Measurements from ENCODE around the gene OGDH. TPM values are rescaled to one million over a fixed set of nuclear protein-coding genes. Genes with fewer than 3 reads are reported as not detected.

OGDH gene
- total and polyA plus RNA-seq, 10 of the 15 experiments (the other 5 are each of a cell fraction or from before 2014, with no cell fraction given) = 4.1 to 103 (median 48.4) TPM

DNA sequence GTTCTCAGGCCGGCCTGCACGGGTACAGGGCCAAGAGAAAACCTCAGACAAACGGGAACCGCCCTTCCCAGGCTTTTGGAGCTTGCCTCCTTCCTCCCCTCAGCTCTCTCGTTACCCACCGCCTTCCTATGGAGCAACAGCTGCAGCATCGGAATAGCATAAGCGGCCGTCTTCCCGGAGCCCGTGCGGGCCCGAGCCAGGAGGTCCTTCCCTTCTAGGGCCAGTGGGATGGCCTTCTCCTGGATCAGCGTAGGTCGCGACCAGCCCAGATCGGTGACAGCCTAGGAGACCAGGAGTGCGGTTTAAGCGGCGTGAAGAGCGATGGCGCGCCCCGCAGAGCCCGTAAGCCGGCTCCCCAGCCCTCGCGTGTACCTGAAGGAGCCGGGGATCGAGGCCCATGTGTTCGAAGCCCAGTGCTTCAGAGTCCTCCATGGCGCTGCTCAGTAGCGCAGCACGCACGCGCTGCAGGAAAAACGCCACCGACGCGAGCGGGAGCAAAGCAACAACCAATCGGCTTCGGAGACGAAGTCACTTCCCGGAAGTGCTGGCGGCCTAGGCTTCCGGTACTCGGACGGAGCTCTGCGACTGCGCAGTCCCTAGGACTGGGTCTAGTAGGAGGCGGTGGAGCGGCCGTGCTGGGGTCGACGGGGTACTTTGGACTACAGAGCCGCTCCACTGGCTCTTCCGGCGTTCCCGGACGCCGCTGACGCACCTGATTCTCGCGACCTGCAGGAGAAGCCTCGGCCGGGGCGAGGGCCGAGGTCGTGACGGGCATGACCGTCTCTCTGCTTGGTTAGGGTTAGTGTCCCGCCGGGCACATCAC, 32.8 kb upstream of the OGDH start, which contains the start of gene DDX56 (continued):
- TF ChIP-seq, protein P1, sequence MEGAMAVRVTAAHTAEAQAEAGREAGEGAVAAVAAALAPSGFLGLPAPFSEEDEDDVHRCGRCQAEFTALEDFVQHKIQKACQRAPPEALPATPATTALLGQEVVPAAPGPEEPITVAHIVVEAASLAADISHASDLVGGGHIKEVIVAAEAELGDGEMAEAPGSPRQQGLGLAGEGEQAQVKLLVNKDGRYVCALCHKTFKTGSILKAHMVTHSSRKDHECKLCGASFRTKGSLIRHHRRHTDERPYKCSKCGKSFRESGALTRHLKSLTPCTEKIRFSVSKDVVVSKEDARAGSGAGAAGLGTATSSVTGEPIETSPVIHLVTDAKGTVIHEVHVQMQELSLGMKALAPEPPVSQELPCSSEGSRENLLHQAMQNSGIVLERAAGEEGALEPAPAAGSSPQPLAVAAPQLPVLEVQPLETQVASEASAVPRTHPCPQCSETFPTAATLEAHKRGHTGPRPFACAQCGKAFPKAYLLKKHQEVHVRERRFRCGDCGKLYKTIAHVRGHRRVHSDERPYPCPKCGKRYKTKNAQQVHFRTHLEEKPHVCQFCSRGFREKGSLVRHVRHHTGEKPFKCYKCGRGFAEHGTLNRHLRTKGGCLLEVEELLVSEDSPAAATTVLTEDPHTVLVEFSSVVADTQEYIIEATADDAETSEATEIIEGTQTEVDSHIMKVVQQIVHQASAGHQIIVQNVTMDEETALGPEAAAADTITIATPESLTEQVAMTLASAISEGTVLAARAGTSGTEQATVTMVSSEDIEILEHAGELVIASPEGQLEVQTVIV (IDR thresholded peaks at IDR 0.05; ENCODE audit: borderline replicate concordance, partially characterized antibody) = peak; percentile 76
- TF ChIP-seq SP1 (IDR thresholded peaks at IDR 0.05; ENCODE audit: low read depth, low read length) = peak; percentile 63
- TF ChIP-seq, protein P2, sequence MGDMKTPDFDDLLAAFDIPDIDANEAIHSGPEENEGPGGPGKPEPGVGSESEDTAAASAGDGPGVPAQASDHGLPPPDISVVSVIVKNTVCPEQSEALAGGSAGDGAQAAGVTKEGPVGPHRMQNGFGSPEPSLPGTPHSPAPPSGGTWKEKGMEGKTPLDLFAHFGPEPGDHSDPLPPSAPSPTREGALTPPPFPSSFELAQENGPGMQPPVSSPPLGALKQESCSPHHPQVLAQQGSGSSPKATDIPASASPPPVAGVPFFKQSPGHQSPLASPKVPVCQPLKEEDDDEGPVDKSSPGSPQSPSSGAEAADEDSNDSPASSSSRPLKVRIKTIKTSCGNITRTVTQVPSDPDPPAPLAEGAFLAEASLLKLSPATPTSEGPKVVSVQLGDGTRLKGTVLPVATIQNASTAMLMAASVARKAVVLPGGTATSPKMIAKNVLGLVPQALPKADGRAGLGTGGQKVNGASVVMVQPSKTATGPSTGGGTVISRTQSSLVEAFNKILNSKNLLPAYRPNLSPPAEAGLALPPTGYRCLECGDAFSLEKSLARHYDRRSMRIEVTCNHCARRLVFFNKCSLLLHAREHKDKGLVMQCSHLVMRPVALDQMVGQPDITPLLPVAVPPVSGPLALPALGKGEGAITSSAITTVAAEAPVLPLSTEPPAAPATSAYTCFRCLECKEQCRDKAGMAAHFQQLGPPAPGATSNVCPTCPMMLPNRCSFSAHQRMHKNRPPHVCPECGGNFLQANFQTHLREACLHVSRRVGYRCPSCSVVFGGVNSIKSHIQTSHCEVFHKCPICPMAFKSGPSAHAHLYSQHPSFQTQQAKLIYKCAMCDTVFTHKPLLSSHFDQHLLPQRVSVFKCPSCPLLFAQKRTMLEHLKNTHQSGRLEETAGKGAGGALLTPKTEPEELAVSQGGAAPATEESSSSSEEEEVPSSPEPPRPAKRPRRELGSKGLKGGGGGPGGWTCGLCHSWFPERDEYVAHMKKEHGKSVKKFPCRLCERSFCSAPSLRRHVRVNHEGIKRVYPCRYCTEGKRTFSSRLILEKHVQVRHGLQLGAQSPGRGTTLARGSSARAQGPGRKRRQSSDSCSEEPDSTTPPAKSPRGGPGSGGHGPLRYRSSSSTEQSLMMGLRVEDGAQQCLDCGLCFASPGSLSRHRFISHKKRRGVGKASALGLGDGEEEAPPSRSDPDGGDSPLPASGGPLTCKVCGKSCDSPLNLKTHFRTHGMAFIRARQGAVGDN (IDR thresholded peaks at IDR 0.05) = peak; percentile 91
- TF ChIP-seq BACH1 (IDR thresholded peaks at IDR 0.05; ENCODE audit: borderline replicate concordance) = peak; percentile 59; the same call in 1 of the 2 replicates
- peak; percentile 62 for TF ChIP-seq NR2F1 (conservative IDR thresholded peaks at IDR 0.05)
- no peak for TF ChIP-seq SRF (IDR thresholded peaks at IDR 0.05; ENCODE audit: low read depth in 2 of 2, low read length in 2 of 2)
- peak; percentile 20; the same call in 1 of the 2 replicates for TF ChIP-seq FOXK2 (IDR thresholded peaks at IDR 0.05)
- no peak for TF ChIP-seq ZNF24 (IDR thresholded peaks at IDR 0.05)
- peak; percentile 28 for TF ChIP-seq SMAD1 (IDR thresholded peaks at IDR 0.05; ENCODE audit: low read depth, partially characterized antibody)
- TF ChIP-seq PML (IDR thresholded peaks at IDR 0.05; ENCODE audit: low read length) = peak; percentile 85; the same call in 1 of the 2 replicates
- no peak for TF ChIP-seq NFIC (IDR thresholded peaks at IDR 0.05; ENCODE audit: low read depth, low read length)
- peak; percentile 55; the same call in 1 of the 2 replicates for TF ChIP-seq BRCA1 (IDR thresholded peaks at IDR 0.05; ENCODE audit: low read depth, low read length)
- TF ChIP-seq BHLHE40 (IDR thresholded peaks at IDR 0.05; ENCODE audit: borderline replicate concordance in 1 of 2, low read depth in 2 of 2, low read length in 1 of 2) = peak in 1 of 2 experiments; percentile 72; a peak in 2 of 4 replicates
- TF ChIP-seq, protein P3, sequence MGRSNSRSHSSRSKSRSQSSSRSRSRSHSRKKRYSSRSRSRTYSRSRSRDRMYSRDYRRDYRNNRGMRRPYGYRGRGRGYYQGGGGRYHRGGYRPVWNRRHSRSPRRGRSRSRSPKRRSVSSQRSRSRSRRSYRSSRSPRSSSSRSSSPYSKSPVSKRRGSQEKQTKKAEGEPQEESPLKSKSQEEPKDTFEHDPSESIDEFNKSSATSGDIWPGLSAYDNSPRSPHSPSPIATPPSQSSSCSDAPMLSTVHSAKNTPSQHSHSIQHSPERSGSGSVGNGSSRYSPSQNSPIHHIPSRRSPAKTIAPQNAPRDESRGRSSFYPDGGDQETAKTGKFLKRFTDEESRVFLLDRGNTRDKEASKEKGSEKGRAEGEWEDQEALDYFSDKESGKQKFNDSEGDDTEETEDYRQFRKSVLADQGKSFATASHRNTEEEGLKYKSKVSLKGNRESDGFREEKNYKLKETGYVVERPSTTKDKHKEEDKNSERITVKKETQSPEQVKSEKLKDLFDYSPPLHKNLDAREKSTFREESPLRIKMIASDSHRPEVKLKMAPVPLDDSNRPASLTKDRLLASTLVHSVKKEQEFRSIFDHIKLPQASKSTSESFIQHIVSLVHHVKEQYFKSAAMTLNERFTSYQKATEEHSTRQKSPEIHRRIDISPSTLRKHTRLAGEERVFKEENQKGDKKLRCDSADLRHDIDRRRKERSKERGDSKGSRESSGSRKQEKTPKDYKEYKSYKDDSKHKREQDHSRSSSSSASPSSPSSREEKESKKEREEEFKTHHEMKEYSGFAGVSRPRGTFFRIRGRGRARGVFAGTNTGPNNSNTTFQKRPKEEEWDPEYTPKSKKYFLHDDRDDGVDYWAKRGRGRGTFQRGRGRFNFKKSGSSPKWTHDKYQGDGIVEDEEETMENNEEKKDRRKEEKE (IDR thresholded peaks at IDR 0.05) = no peak
- peak; percentile 70 for TF ChIP-seq CREM (IDR thresholded peaks at IDR 0.05; ENCODE audit: low read depth)
- peak; percentile 21 for TF ChIP-seq RELA (IDR thresholded peaks at IDR 0.05; ENCODE audit: borderline replicate concordance, partially characterized antibody)
- no peak for TF ChIP-seq HDAC2 (IDR thresholded peaks at IDR 0.05)
- TF ChIP-seq YY1 (IDR thresholded peaks at IDR 0.05; ENCODE audit: low read depth, low read length) = peak; percentile 95
- peak; percentile 90 for TF ChIP-seq GABPA (IDR thresholded peaks at IDR 0.05; ENCODE audit: low read depth)
- TF ChIP-seq SMC3 (IDR thresholded peaks at IDR 0.05; ENCODE audit: borderline replicate concordance, low read length) = no peak
